HepG2 (cell line): Measurements from ENCODE around the gene HMCN1. TPM values are rescaled to one million over a fixed set of nuclear protein-coding genes. Genes with fewer than 3 reads are reported as not detected.
A peak's percentile ranks its signal among the peaks of the same experiment; 100 is the strongest.

Experiments used
- CBX1 ChIP-seq: IDR thresholded peaks from one replicate; pipeline ENCODE4 v1.6.1; 2016; ENCODE audit warnings: antibody characterized with exemption, low read depth
- EHMT2 ChIP-seq: fragments of 200-600 bp; sonication (generic); IDR thresholded peaks from 2 replicates; pipeline ENCODE4 v1.7.0; 2017; ENCODE audit warnings: antibody characterized with exemption, low read depth, low read length, borderline replicate concordance
- ELF1 ChIP-seq: sonication (generic); formaldehyde crosslinking; IDR thresholded peaks from 2 replicates; pipeline ENCODE4 v1.4.0; 2020; ENCODE audit warnings: missing genetic modification reagents
- ETV5 ChIP-seq: IDR thresholded peaks from 2 replicates; pipeline ENCODE4 v1.6.1; 2018; ENCODE audit warnings: missing biosample characterization, missing genetic modification reagents, inconsistent platforms, borderline replicate concordance
- FOXA3 ChIP-seq: IDR thresholded peaks from 2 replicates; pipeline ENCODE4 v1.6.1; 2016; ENCODE audit warnings: missing genetic modification reagents, missing compliant biosample characterization
- GABPB1 ChIP-seq: IDR thresholded peaks from 2 replicates; pipeline ENCODE4 v1.6.1; 2016; ENCODE audit warnings: mild to moderate bottlenecking, missing genetic modification reagents, moderate library complexity, missing compliant biosample characterization
- GFI1 ChIP-seq: sonication (generic); formaldehyde crosslinking; IDR thresholded peaks from 2 replicates; pipeline ENCODE4 v1.5.0; 2020; ENCODE audit warnings: missing genetic modification reagents, mild to moderate bottlenecking, borderline replicate concordance
- IRF2 ChIP-seq: IDR thresholded peaks from 2 replicates; pipeline ENCODE4 v1.6.1; 2018; ENCODE audit warnings: missing genetic modification reagents, missing compliant biosample characterization
- POGZ ChIP-seq: sonication (generic); formaldehyde crosslinking; IDR thresholded peaks from 2 replicates; pipeline ENCODE4 v1.4.0; 2020; ENCODE audit warnings: mild to moderate bottlenecking, missing genetic modification reagents
- RORA ChIP-seq: sonication (generic); formaldehyde crosslinking; IDR thresholded peaks from 2 replicates; pipeline ENCODE4 v1.5.0; 2020; ENCODE audit warnings: mild to moderate bottlenecking, missing genetic modification reagents, moderate library complexity
- SETDB1 ChIP-seq: sonication (generic); formaldehyde crosslinking; IDR thresholded peaks from 2 replicates; pipeline ENCODE4 v1.5.1; 2020; ENCODE audit warnings: missing genetic modification reagents, mild to moderate bottlenecking, borderline replicate concordance
- SOX6 ChIP-seq, 2 experiments: fragments of 450-650 bp in 1 of 2; sonication (generic) in 1 of 2; formaldehyde crosslinking in 1 of 2; IDR thresholded peaks; 2 replicates each; pipeline versions ENCODE4 v1.4.0 to v1.6.1; 2017 to 2020; ENCODE audit warnings: antibody characterized with exemption in 1 of 2, mild to moderate bottlenecking in 1 of 2, missing genetic modification reagents in 1 of 2
- TEAD3 ChIP-seq: optimal IDR thresholded peaks from 2 replicates; pipeline ENCODE3; 2016; ENCODE audit warnings: borderline replicate concordance
- ZNF383 ChIP-seq: sonication (generic); formaldehyde crosslinking; IDR thresholded peaks from 2 replicates; pipeline ENCODE4 v1.4.0; 2020; ENCODE audit warnings: missing genetic modification reagents, mild to moderate bottlenecking, borderline replicate concordance
- ZNF704 ChIP-seq: sonication (generic); formaldehyde crosslinking; IDR thresholded peaks from 2 replicates; pipeline ENCODE4 v1.8.1; 2023; ENCODE audit warnings: mild to moderate bottlenecking, inconsistent platforms, moderate library complexity, missing genetic modification reagents, borderline replicate concordance
- ZUFSP ChIP-seq: sonication (generic); formaldehyde crosslinking; IDR thresholded peaks from 2 replicates; pipeline ENCODE4 v1.9.0; 2021; ENCODE audit warnings: missing genetic modification reagents, mild to moderate bottlenecking, borderline replicate concordance
- polyA plus RNA-seq, 8 experiments: library from polyadenylated mRNA; depleted of rRNA in 3 of 8; stranded (reverse) in 7 of 8; unstranded in 1 of 8; fragments of >200 nt; fragmentation: Illumina TruSeq in 4 of 8; extraction: Trizol in 4 of 8; gene quantifications; 2 replicates each; pipeline versions ENCODE4 v1.2.1 to v1.2.3, GENCODE V29; 2011 to 2016; ENCODE audit warnings: low read depth in 4 of 8, missing spikeins in 1 of 8, mixed read lengths in 1 of 8; ENCODE audit not compliant: insufficient read depth in 1 of 8
- total RNA-seq, 5 experiments: library from RNA; depleted of rRNA; stranded (reverse); fragments of >200 nt; fragmentation: Illumina TruSeq; extraction: Trizol; gene quantifications; 2 replicates each; pipeline ENCODE4 v1.2.3, GENCODE V29; 2016; ENCODE audit warnings: low read depth in 1 of 5
- TF ChIP-seq, protein P1 (sequence below): sonication (generic); formaldehyde crosslinking; IDR thresholded peaks from 2 replicates; pipeline ENCODE4 v1.5.1; 2020; ENCODE audit warnings: mild to moderate bottlenecking, missing genetic modification reagents, moderate library complexity
- TF ChIP-seq, protein P2 (sequence below): sonication (generic); formaldehyde crosslinking; IDR thresholded peaks from 2 replicates; pipeline ENCODE4 v1.4.0; 2020; ENCODE audit warnings: missing genetic modification reagents
- TF ChIP-seq, protein P3 (sequence below): IDR thresholded peaks from 2 replicates; pipeline ENCODE4 v1.6.1; 2016; ENCODE audit warnings: low read depth

Gene HMCN1
- total and polyA plus RNA-seq, 2 of the 13 experiments (the other 11 are each of a cell fraction or from before 2014, with no cell fraction given): 0.03 TPM; not detected in 1

DNA sequence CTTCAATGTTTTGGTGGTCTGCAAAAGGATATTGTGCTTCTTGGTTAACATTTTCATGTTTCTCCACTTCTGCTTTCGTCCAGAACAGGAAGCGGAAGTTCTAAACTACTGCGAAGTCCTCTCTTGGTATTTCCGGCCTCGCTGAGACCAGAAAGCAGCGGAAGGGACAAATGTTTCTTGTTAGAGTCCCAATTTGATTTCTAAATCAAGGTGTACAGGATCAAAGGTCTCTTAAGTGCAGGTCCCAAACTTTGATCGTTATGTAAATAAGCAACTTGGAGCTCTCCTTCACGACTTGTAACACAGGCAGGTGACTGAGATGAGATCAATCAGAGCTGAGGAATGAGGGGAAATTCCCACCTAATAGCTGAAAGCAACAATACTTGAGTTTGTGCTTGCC is 40.1 kb upstream of the HMCN1 start (continued):
- TF ChIP-seq EHMT2: 0 out of 2 replicates have a peak, but pooled peaks have one; percentile 26
- TF ChIP-seq ELF1: 0 out of 2 replicates have a peak, but pooled peaks have one; percentile 45
- TF ChIP-seq ZUFSP (CRISPR knock-in tag): no peak
- TF ChIP-seq RORA (CRISPR knock-in tag): no peak
- peak; percentile 89 for TF ChIP-seq SETDB1
- TF ChIP-seq, protein P1, sequence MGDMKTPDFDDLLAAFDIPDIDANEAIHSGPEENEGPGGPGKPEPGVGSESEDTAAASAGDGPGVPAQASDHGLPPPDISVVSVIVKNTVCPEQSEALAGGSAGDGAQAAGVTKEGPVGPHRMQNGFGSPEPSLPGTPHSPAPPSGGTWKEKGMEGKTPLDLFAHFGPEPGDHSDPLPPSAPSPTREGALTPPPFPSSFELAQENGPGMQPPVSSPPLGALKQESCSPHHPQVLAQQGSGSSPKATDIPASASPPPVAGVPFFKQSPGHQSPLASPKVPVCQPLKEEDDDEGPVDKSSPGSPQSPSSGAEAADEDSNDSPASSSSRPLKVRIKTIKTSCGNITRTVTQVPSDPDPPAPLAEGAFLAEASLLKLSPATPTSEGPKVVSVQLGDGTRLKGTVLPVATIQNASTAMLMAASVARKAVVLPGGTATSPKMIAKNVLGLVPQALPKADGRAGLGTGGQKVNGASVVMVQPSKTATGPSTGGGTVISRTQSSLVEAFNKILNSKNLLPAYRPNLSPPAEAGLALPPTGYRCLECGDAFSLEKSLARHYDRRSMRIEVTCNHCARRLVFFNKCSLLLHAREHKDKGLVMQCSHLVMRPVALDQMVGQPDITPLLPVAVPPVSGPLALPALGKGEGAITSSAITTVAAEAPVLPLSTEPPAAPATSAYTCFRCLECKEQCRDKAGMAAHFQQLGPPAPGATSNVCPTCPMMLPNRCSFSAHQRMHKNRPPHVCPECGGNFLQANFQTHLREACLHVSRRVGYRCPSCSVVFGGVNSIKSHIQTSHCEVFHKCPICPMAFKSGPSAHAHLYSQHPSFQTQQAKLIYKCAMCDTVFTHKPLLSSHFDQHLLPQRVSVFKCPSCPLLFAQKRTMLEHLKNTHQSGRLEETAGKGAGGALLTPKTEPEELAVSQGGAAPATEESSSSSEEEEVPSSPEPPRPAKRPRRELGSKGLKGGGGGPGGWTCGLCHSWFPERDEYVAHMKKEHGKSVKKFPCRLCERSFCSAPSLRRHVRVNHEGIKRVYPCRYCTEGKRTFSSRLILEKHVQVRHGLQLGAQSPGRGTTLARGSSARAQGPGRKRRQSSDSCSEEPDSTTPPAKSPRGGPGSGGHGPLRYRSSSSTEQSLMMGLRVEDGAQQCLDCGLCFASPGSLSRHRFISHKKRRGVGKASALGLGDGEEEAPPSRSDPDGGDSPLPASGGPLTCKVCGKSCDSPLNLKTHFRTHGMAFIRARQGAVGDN (CRISPR knock-in tag): no peak
- TF ChIP-seq POGZ (CRISPR knock-in tag): peak; percentile 32; the same call in 1 of the 2 replicates
- TF ChIP-seq SOX6 (IDR thresholded peaks at IDR 0.05): no peak
- TF ChIP-seq SOX6 (CRISPR knock-in tag; IDR thresholded peaks at IDR 0.05): 0 out of 2 replicates have a peak, but pooled peaks have one; percentile 26
- TF ChIP-seq ZNF383: no peak
- peak; percentile 81; the same call in 1 of the 2 replicates for TF ChIP-seq GABPB1 (CRISPR knock-in tag)
- peak; percentile 32; the same call in 1 of the 2 replicates for TF ChIP-seq FOXA3 (CRISPR knock-in tag)
- peak; percentile 67 for TF ChIP-seq TEAD3 (CRISPR knock-in tag)
- no peak for TF ChIP-seq IRF2
- TF ChIP-seq, protein P2, sequence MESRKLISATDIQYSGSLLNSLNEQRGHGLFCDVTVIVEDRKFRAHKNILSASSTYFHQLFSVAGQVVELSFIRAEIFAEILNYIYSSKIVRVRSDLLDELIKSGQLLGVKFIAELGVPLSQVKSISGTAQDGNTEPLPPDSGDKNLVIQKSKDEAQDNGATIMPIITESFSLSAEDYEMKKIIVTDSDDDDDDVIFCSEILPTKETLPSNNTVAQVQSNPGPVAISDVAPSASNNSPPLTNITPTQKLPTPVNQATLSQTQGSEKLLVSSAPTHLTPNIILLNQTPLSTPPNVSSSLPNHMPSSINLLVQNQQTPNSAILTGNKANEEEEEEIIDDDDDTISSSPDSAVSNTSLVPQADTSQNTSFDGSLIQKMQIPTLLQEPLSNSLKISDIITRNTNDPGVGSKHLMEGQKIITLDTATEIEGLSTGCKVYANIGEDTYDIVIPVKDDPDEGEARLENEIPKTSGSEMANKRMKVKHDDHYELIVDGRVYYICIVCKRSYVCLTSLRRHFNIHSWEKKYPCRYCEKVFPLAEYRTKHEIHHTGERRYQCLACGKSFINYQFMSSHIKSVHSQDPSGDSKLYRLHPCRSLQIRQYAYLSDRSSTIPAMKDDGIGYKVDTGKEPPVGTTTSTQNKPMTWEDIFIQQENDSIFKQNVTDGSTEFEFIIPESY: no peak
- TF ChIP-seq ETV5: peak; percentile 57; the same call in 1 of the 2 replicates
- TF ChIP-seq ZNF704 (CRISPR knock-in tag): no peak
- peak; percentile 51 for TF ChIP-seq CBX1
- TF ChIP-seq, protein P3, sequence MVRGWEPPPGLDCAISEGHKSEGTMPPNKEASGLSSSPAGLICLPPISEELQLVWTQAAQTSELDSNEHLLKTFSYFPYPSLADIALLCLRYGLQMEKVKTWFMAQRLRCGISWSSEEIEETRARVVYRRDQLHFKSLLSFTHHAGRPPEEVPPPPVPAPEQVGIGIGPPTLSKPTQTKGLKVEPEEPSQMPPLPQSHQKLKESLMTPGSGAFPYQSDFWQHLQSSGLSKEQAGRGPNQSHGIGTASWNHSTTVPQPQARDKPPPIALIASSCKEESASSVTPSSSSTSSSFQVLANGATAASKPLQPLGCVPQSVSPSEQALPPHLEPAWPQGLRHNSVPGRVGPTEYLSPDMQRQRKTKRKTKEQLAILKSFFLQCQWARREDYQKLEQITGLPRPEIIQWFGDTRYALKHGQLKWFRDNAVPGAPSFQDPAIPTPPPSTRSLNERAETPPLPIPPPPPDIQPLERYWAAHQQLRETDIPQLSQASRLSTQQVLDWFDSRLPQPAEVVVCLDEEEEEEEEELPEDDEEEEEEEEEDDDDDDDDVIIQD: no peak
- peak; percentile 27; the same call in 1 of the 2 replicates for TF ChIP-seq GFI1 (CRISPR knock-in tag)
